Retinal pigment epithelial cell (primary cell): ENCODE data around the gene PSIP1.
A peak's percentile ranks its signal among the peaks of the same experiment; 100 is the strongest.
"Not testable (repeated sequence)": the region's sequence is repeated elsewhere in the genome, so short reads cannot be mapped to it uniquely, and the experiment has no call there.

Experiments used
- DNase-seq: peaks from one replicate; pipeline ENCODE4 v3.0.0-alpha.2; 2010; ENCODE audit warnings: low read depth
- H3K4me3 ChIP-seq: 2 replicates; pipeline ENCODE4 v1.5.1; 2011; ENCODE audit warnings: mild to moderate bottlenecking, low read length, control low read depth, moderate library complexity
- TF ChIP-seq, protein P1 (sequence below): conservative IDR thresholded peaks from 2 replicates; pipeline ENCODE4 v1.5.1; 2011; ENCODE audit warnings: low read depth, low read length, control low read depth, inconsistent platforms

The PSIP1 gene

DNA sequence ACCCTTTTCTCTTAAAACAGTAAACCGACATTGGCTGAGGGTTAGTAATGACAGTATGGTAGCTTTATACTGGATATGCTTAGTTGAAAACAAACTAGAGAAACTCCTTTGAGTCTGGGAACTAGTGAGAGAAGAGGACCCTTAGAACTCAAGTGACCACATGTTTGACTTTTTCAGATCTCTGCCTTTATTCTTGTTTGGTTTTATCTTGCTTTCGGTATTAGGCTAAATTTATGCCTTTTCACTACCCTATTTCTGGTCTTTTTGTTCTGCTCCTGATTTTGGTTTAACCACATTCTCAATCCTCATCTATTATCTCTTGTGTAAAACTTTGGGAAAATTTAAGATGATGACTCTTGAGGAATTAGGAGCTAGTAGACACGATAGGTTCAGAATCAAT is 77.1 kb downstream of the PSIP1 start:
- DNase-seq, result no peak
- TF ChIP-seq, protein P1, sequence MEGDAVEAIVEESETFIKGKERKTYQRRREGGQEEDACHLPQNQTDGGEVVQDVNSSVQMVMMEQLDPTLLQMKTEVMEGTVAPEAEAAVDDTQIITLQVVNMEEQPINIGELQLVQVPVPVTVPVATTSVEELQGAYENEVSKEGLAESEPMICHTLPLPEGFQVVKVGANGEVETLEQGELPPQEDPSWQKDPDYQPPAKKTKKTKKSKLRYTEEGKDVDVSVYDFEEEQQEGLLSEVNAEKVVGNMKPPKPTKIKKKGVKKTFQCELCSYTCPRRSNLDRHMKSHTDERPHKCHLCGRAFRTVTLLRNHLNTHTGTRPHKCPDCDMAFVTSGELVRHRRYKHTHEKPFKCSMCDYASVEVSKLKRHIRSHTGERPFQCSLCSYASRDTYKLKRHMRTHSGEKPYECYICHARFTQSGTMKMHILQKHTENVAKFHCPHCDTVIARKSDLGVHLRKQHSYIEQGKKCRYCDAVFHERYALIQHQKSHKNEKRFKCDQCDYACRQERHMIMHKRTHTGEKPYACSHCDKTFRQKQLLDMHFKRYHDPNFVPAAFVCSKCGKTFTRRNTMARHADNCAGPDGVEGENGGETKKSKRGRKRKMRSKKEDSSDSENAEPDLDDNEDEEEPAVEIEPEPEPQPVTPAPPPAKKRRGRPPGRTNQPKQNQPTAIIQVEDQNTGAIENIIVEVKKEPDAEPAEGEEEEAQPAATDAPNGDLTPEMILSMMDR, result no peak
- no peak overlapping the region for H3K4me3 ChIP-seq

DNA sequence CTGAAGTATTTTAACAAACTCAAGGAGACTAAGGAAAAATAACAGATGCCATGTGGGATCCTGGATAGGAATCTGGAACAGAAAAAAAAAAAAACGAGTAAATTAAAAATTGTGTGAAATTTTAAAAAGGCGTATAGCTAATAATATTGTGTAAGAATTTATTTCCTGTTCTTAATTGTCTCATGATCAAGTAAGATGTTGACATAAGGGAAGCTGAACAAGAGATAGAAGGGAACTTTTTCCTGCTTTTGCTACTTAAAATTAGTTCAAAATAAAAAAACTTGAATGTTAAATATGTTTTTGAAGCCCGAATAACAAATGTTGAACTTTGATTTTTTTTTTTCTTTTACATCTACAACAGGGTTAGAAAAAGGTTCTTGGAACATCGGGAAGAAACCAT is 77.6 kb downstream of the PSIP1 start:
- TF ChIP-seq, protein P1, result no peak
- no peak overlapping the region for H3K4me3 ChIP-seq
- DNase-seq, result no peak

DNA sequence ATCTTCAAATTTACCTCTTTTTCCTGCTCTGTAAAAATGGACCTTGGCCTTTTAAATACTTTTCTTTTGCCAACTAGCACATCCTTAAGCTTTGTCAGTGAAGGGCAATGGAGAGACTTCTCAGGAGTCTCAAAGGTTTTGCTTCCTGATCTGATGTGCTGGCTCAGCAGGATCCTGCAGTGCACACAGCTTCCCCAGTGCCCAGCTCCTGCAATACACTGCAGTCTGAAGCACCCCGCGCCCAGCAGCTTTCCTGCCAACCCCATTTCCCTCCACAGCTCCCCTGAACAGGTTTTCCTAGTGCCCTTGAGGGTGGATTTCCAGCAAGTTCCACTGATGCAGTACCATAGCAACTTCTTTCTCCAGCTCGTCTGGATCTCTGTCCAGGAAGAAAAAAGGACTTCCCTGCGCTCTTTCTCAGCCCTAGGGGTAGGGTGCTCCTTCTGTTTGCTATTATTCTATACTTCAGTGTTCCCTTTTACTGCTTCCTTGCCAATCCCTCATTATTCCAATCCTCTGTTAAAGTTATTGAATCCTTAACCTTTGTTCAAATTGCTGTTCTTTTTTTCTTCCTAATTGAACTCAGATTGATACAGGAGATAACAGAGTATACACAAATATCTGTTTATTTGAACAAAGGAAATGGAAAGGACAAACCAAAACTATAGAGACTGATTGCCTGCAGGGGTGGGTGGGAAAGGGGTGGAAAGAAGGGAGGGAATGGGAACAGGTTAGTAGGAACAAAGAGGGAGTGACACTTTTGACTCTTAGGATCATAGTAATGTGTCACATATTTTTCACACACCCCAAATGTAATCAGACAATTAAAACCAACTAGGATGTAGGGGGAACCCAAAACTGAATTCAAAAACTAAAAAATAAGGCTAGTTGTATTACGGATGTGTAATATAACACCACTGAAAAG is 79.6 kb downstream of the PSIP1 start:
- no peak overlapping the region for H3K4me3 ChIP-seq
- no peak for DNase-seq
- TF ChIP-seq, protein P1, result no peak

DNA sequence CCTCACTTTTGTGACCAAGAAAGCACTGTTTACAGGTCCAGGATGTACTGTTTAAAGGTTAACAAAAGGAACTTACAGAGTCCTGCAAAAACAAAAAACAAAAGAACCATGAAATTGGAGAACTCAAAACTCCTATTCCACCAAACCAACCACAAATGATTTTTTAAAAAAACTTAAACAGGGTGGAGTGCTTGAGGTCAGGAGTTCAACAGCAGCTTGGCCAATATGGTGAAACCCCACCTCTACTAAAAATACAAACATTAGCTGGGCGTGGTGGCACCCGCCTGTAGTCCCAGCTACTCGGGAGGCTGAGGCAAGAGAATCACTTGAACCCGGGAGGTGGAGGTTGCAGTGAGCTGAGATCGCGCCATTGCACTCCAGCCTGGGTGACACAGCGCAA is 83.1 kb downstream of the PSIP1 start:
- DNase-seq, H3K4me3 ChIP-seq: not testable (repeated sequence)

DNA sequence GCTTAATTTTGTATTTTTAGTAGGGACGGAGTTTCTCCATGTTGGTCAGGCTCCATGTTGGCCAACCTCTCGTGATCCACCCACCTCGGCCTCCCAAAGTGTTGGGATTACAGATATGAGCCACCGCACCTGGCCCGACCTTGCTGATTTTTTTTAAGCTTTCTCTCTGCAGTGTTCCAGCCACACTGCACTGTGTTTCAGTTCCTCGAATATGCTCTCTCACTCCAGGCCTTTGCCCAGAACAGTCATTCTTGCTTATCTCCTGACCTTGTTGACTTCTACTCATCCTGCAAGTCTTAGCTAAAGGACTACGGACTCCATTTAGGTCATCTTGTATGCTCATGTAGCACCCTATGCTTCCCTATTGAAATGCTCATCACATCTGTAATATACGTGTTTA is 84.8 kb downstream of the PSIP1 start:
- DNase-seq, result no peak
- no peak overlapping the region for H3K4me3 ChIP-seq
- TF ChIP-seq, protein P1, result no peak

DNA sequence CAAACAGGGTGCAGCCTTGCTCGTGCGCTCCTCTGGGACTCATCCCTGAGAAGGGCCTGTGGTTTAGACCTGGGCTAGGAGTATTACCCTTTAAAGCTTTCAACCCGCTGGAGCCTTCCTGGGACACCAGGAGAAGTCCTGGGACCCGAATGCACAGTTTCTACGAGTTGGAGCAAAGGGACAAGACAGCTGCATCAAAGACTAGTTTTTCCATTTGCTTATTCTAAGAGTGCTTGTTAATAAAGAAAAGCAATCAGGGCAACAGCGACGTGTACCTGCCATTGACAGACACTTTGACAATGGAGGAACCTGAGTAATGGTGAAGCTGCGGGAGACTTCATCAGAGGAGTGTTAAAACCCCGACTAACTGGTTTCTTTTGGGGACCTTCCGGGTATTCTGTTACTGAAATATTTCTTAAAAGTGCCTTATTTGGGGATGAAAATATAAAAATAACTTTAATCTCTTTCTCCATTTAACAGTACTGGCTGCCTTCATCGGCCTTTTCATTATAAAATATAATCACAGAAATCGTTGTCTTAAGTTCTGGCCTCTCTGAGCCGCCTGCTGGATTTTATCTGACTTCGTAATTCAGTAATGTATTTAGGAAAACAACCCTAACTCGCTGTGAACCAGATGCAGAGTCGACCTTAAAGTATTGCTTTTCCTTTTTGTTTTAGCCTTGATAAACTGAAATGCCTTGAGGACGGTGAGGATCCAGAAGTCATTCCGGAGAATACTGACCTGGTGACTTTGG is 87.4 kb downstream of the PSIP1 start:
- TF ChIP-seq, protein P1, result peak; percentile 30
- peak overlapping the region; percentile 98 for H3K4me3 ChIP-seq
- no peak for DNase-seq

DNA sequence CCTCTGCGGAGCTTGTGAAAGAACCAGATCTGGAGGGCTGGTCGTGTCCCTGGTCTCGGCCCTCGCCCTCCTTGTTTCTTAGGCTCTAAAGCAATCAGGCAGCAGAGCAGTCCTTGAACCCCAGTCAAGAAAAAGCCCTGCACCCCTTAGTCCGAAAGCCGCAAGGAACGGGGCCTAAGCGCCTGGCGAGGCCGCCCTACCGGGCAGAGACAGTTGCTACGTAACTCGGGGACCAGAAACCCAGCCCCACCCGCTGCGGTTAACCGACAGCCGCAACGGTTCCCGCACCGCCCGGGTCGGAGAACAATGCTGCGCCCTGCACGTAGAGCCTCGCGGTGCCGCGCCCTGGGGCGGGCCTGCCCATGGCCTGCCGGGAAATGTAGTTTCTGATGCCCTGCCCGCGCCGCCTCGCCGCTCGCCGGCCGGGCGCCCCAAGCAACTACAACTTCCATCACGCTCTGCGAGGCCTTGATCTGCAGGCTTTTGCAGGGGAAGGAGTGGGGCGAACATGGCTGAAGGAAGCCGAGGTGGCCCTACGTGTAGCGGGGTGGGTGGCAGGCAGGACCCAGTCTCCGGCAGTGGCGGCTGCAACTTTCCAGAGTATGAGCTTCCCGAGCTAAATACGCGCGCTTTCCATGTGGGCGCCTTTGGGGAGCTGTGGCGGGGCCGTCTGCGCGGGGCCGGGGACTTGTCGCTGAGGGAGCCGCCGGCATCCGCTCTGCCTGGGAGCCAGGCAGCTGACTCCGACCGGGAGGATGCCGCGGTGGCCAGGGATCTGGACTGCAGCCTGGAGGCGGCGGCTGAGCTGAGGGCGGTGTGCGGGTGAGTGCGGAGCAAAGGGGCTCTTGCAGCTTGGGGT is 88.2 kb downstream of the PSIP1 start, which contains the start of gene SNAPC3:
Gene SNAPC3 (plus strand): TSS at position 505 of the 859 bp plus-strand sequence. CDS start 4 bp downstream, at position 509.
- TF ChIP-seq, protein P1, result no peak
- peak; percentile 83 for DNase-seq
- peak within 1 kb of the TSS; percentile 98 for H3K4me3 ChIP-seq
